ENCODE data around the gene FBXO5.

DNA sequence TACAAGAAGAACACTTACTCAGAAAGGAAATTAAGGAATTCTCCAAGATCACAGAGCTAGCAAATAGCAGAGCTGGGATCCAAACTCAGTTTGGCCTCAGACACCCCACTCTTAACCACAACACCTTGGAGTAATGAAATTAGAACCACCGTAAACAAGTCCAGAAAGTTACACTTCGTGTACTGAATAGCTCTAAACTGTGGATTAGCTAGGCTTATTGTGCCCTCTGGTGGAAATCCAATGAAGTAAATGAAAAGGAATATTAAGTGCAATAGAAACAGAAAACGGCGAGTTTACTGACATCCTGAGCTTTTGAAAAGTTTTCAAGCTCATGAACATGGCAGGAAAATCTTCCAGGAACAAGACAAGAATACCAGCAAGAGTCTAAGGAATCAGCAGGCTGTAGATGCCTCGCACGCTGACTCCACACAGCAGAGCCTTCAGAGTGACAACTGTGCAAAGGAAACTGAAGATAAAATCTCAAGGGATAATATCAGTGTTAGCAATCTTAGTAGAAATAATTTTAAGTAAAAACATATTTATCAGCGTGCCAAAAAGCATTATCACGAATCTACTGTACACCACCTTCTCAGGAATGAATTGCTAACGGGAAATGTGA lies 34.6 kb downstream of the FBXO5 start:
- TF ChIP-seq CBX5 (IDR thresholded peaks at IDR 0.05; ENCODE audit: borderline replicate concordance, low read depth) (no peak), EGR1 (conservative IDR thresholded peaks at IDR 0.05) (no peak), ZEB2 (IDR thresholded peaks at IDR 0.05) (no peak)
